ENCODE measurements around the gene ZBTB16.

Gene ZBTB16

GRCh38 chr11:114170226-114170625, 110.7 kb downstream of the ZBTB16 start:
- no peak for DNase-seq

- no peak for DNase-seq
Measured at GRCh38 chr11:114171257-114172054, 111.9 kb downstream of the ZBTB16 start.

- no peak for DNase-seq
Measured at GRCh38 chr11:114172055-114172861, 112.7 kb downstream of the ZBTB16 start.

- DNase-seq, result no peak
Measured at GRCh38 chr11:114172871-114173444, 113.4 kb downstream of the ZBTB16 start.

GRCh38 chr11:114173843-114174242, 114.3 kb downstream of the ZBTB16 start:
- no peak for DNase-seq

- DNase-seq, result no peak
Measured at GRCh38 chr11:114174712-114175495, 115.4 kb downstream of the ZBTB16 start.

GRCh38 chr11:114175706-114176105, 116.2 kb downstream of the ZBTB16 start:
- no peak for DNase-seq

- DNase-seq, result no peak
Measured at GRCh38 chr11:114176321-114176720, 116.8 kb downstream of the ZBTB16 start.

GRCh38 chr11:114178656-114179055, 119.1 kb downstream of the ZBTB16 start:
- no peak for DNase-seq

GRCh38 chr11:114179234-114179941, 119.9 kb downstream of the ZBTB16 start:
- DNase-seq, result no peak

- DNase-seq, result peak in 2 of 3 donors; percentile 33 to 50
Measured at GRCh38 chr11:114180301-114181055, 121.0 kb downstream of the ZBTB16 start.

GRCh38 chr11:114181195-114181594, 121.7 kb downstream of the ZBTB16 start:
- no peak for DNase-seq

- no peak for DNase-seq
Measured at GRCh38 chr11:114181752-114182151, 122.2 kb downstream of the ZBTB16 start.

GRCh38 chr11:114182471-114183043, 123.0 kb downstream of the ZBTB16 start:
- DNase-seq, result no peak

GRCh38 chr11:114183044-114183511, 123.6 kb downstream of the ZBTB16 start:
- DNase-seq, result no peak

GRCh38 chr11:114185436-114185835, 125.9 kb downstream of the ZBTB16 start:
- DNase-seq, result no peak

GRCh38 chr11:114187173-114187572, 127.7 kb downstream of the ZBTB16 start:
- no peak for DNase-seq

- no peak for DNase-seq
Measured at GRCh38 chr11:114188851-114189570, 129.5 kb downstream of the ZBTB16 start.

GRCh38 chr11:114190630-114191029, 131.1 kb downstream of the ZBTB16 start:
- no peak for DNase-seq

- DNase-seq, result no peak
Measured at GRCh38 chr11:114191893-114192292, 132.4 kb downstream of the ZBTB16 start.
